Natural killer cell (primary cell): ENCODE measurements around the gene ANKRD52. TPM values are rescaled to one million over a fixed set of nuclear protein-coding genes. Genes with fewer than 3 reads are reported as not detected.

Experiments used
- ATAC-seq, 3 donors: fragments of 150-1000 bp in 2 of 3; fragments of 200-7000 bp in 1 of 3; cut with Tn5 transposase; 1 replicate in 1 of 3; 2 replicates in 2 of 3; pipeline ENCODE4 v1.10.0; 2021; ENCODE audit warnings: mild to moderate bottlenecking in 2 of 3, moderate library complexity in 2 of 3
- DNase-seq, 2 donors: peaks; one replicate each; pipeline versions ENCODE4 v3.0.0 to v3.0.0-alpha.2; 2013 to 2021; ENCODE audit warnings: mixed read lengths in 1 of 2
- H3K27ac ChIP-seq: one replicate; pipeline ENCODE4 v1.5.1; 2013; ENCODE audit warnings: mild to moderate bottlenecking, low read length
- H3K27me3 ChIP-seq: one replicate; pipeline ENCODE4 v1.6.1; 2013; ENCODE audit warnings: low read length; ENCODE audit not compliant: control insufficient read depth, insufficient read depth
- H3K36me3 ChIP-seq: one replicate; pipeline ENCODE4 v1.6.1; 2013; ENCODE audit warnings: low read length; ENCODE audit not compliant: control insufficient read depth, insufficient read depth
- H3K4me1 ChIP-seq: one replicate; pipeline ENCODE4 v1.6.1; 2013; ENCODE audit warnings: low read length; ENCODE audit not compliant: control insufficient read depth, insufficient read depth
- H3K4me3 ChIP-seq: one replicate; pipeline ENCODE4 v1.5.1; 2013; ENCODE audit warnings: low read length
- H3K9me3 ChIP-seq: one replicate; pipeline ENCODE4 v1.6.1; 2013; ENCODE audit warnings: low read length; ENCODE audit not compliant: control insufficient read depth, insufficient read depth
- H3K27ac Mint-ChIP-seq, 2 donors: one replicate each; pipeline ENCODE4 v1.8.0; 2022; ENCODE audit warnings: mild to moderate bottlenecking in 2 of 2, mixed read lengths in 2 of 2, moderate library complexity in 1 of 2
- H3K27me3 Mint-ChIP-seq, 2 donors: one replicate each; pipeline ENCODE4 v1.8.0; 2022; ENCODE audit warnings: low read depth in 2 of 2, mixed read lengths in 2 of 2
- H3K36me3 Mint-ChIP-seq: one replicate; pipeline ENCODE4 v1.8.0; 2022; ENCODE audit warnings: mixed read lengths
- H3K4me1 Mint-ChIP-seq, 2 donors: one replicate each; pipeline ENCODE4 v1.8.0; 2022; ENCODE audit warnings: mixed read lengths in 2 of 2
- H3K4me3 Mint-ChIP-seq: one replicate; pipeline ENCODE4 v1.8.0; 2022; ENCODE audit warnings: mild to moderate bottlenecking, moderate library complexity, mixed read lengths
- H3K9me3 Mint-ChIP-seq, 2 donors: one replicate each; pipeline ENCODE4 v1.8.0; 2022; ENCODE audit warnings: mixed read lengths in 2 of 2
- WGBS: methylation state at CpG from one replicate; pipeline ENCODE4 v1.1.7; 2013; ENCODE audit warnings: missing lambda C conversion rate; ENCODE audit not compliant: insufficient coverage; 5-methylcytosine and 5-hydroxymethylcytosine counted together
- intact Hi-C: fragments of 100-400 bp; cut with micrococcal nuclease; formaldehyde crosslinking; loops from one replicate; pipeline ENCODE4 v1.14.2; 2022
- total RNA-seq, 4 donors: library from RNA; stranded (reverse); fragments of 120-200 nt in 1 of 4; gene quantifications; one replicate each; pipeline versions ENCODE4 v1.2.3 to v1.2.4, GENCODE V29; 2013 to 2022
- TF ChIP-seq, protein P1 (sequence below): fragments of 200-600 bp; IDR thresholded peaks from one replicate; pipeline ENCODE4 v1.8.0; 2022; ENCODE audit warnings: antibody characterized with exemption

The ANKRD52 gene
- total RNA-seq, 3 donors from 2014 or later (not counting 1 experiment from before 2014, with no cell fraction given) = 34.1 to 52.2 (median 51.4) TPM

DNA sequence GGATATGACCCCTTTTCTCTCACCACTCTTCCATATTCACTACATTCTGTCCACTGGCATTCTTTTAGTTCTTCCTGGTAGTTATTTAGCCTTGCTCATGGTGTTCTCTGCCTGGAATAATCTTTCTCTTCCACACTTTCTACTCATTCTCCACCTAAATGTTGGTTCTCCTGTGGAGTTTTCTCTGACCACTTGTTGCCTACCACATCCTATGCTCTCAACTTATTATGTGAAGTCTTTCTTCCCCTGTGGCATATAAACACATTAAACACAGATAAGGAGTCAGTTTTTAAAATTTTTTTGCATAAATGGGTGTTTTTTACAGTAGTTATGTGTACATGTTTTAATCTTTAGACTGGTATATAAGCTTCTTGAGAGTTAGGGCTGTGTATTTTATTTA lies 65.6 kb downstream of the ANKRD52 start:
- Mint-ChIP-seq H3K27ac (peak overlapping the region; percentile 25 to 58), H3K27me3 (no peaks in the 10 kb centered on the region), H3K4me3 (peak overlapping the region; percentile 79), H3K36me3 (no peaks in the 10 kb centered on the region), H3K4me1 (peaks cover 35 to 40% of the 10 kb centered on the region in 2 donors), H3K9me3 (no peaks in the 10 kb centered on the region)
- peaks cover 23% of the 10 kb centered on the region for H3K4me1 ChIP-seq
- no peaks in the 10 kb centered on the region for H3K36me3 ChIP-seq
- H3K9me3 ChIP-seq = no peaks in the 10 kb centered on the region
- ATAC-seq (no peak), DNase-seq (no peak)
- H3K27me3 ChIP-seq = no peaks in the 10 kb centered on the region
- TF ChIP-seq, protein P1, sequence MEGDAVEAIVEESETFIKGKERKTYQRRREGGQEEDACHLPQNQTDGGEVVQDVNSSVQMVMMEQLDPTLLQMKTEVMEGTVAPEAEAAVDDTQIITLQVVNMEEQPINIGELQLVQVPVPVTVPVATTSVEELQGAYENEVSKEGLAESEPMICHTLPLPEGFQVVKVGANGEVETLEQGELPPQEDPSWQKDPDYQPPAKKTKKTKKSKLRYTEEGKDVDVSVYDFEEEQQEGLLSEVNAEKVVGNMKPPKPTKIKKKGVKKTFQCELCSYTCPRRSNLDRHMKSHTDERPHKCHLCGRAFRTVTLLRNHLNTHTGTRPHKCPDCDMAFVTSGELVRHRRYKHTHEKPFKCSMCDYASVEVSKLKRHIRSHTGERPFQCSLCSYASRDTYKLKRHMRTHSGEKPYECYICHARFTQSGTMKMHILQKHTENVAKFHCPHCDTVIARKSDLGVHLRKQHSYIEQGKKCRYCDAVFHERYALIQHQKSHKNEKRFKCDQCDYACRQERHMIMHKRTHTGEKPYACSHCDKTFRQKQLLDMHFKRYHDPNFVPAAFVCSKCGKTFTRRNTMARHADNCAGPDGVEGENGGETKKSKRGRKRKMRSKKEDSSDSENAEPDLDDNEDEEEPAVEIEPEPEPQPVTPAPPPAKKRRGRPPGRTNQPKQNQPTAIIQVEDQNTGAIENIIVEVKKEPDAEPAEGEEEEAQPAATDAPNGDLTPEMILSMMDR = no peak
- no peak overlapping the region for H3K4me3 ChIP-seq
- no peak overlapping the region for H3K27ac ChIP-seq
- intact Hi-C loops = loop anchor here (2.0 to 10.0 kb wide), 3 partner anchors 66 to 148 kb away; partner anchors contain the start of genes ANKRD52, CS and RPS26

DNA sequence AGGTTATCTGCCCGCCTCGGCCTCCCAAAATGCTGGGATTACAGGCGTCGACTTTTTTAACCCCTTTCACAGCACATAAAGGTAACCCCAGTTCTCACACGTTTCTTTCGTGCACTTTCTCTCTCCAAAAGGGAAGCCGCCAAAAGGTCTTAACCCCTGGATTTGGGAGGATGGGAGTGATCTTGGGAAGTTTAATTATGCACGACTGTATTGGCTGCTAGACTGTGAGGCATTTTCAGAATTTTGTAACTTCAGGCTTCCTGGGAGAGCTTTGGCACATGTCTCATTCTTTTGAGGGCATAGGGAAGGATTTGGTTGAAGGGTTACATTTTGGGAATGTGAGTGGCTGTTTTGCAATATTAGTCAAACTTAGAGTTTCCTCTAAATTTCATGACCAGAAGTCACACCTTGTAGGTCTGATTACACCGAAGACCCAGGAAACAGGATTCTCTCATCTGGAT lies 67.5 kb downstream of the ANKRD52 start:
- H3K27ac ChIP-seq = peak overlapping the region; percentile 96
- WGBS = 34% methylated on average over 9 of the region's 9 CpGs
- H3K4me1 Mint-ChIP-seq = peaks cover 43 to 53% of the 10 kb centered on the region in 2 donors
- H3K9me3 Mint-ChIP-seq = no peaks in the 10 kb centered on the region
- intact Hi-C loops = loop anchor here (1.0 to 10.0 kb wide), 2 partner anchors 64 to 146 kb away; partner anchors contain the start of gene RPS26
- no peak for DNase-seq
- peak overlapping the region; percentile 96 for H3K4me3 ChIP-seq
- peak overlapping the region; percentile 99 for H3K4me3 Mint-ChIP-seq
- peaks cover 27% of the 10 kb centered on the region for H3K4me1 ChIP-seq
- H3K36me3 Mint-ChIP-seq = peaks cover 5% of the 10 kb centered on the region
- no peak for ATAC-seq
- no peaks in the 10 kb centered on the region for H3K27me3 ChIP-seq
- peak overlapping the region; percentile 98 for H3K27ac Mint-ChIP-seq
- no peaks in the 10 kb centered on the region for H3K9me3 ChIP-seq
- peaks cover 2% of the 10 kb centered on the region for H3K36me3 ChIP-seq
- TF ChIP-seq, protein P1 = no peak
- H3K27me3 Mint-ChIP-seq = no peaks in the 10 kb centered on the region

GRCh38 chr12:56189918-56190694 lies 68.1 kb downstream of the ANKRD52 start:
- Histone ChIP-seq H3K27ac (peak overlapping the region; percentile 96), H3K4me1 (peaks cover 27% of the 10 kb centered on the region), H3K27me3 (no peaks in the 10 kb centered on the region), H3K9me3 (no peaks in the 10 kb centered on the region), H3K36me3 (peaks cover 4% of the 10 kb centered on the region), H3K4me3 (peak overlapping the region; percentile 96)
- DNase-seq (peak; percentile 75 to 88), ATAC-seq (peak; percentile 42 to 58 (median 43))
- TF ChIP-seq, protein P1 = peak; percentile 29
- peaks cover 6% of the 10 kb centered on the region for H3K36me3 Mint-ChIP-seq
- H3K27me3 Mint-ChIP-seq = no peaks in the 10 kb centered on the region
- peak overlapping the region; percentile 98 for H3K27ac Mint-ChIP-seq
- H3K9me3 Mint-ChIP-seq = no peaks in the 10 kb centered on the region
- H3K4me3 Mint-ChIP-seq = peak overlapping the region; percentile 99
- intact Hi-C loops = loop anchor here (1.0 to 10.0 kb wide), 5 partner anchors 37 to 455 kb away; partner anchors contain the start of genes MYL6B, RPS26 and ZC3H10
- WGBS = 1% methylated on average over 40 of the region's 42 CpGs
- H3K4me1 Mint-ChIP-seq = peaks cover 43 to 55% of the 10 kb centered on the region in 2 donors
